Omental fat pad (tissue), 4 donors: ENCODE results near the gene ST6GALNAC6. TPM values are rescaled to one million over a fixed set of nuclear protein-coding genes. Genes with fewer than 3 reads are reported as not detected.

Experiments used
- ATAC-seq: fragments of 150-250 bp; one replicate; pipeline ENCODE4 v1.9.1; 2016; ENCODE audit warnings: mild to moderate bottlenecking, moderate library complexity; ENCODE audit not compliant: low FRiP score
- DNase-seq: peaks from one replicate; pipeline ENCODE4 v3.0.0-alpha.2; 2019; ENCODE audit warnings: low spot score
- CTCF ChIP-seq, 3 donors: fragments of 450-650 bp; IDR thresholded peaks; one replicate each; pipeline ENCODE4 v1.5.1; 2016 to 2017; ENCODE audit warnings: antibody characterized with exemption in 3 of 3, mild to moderate bottlenecking in 3 of 3, moderate library complexity in 2 of 3
- total RNA-seq, 4 donors: library from RNA; depleted of rRNA; stranded (reverse); fragments of >200 nt; gene quantifications; one replicate each; pipeline ENCODE4 v1.1.0, GENCODE V29; 2016

Gene ST6GALNAC6
- 100 to 1,000 TPM; 138 to 213 (median 155) TPM for total RNA-seq

- DNase-seq (no peak), ATAC-seq (peak; percentile 71)
- TF ChIP-seq CTCF (IDR thresholded peaks at IDR 0.05): no peak
These were observed at the start of gene ST6GALNAC6 for GRCh38 chr9:127899128-127899943. TSS of gene ST6GALNAC6 (minus strand) at chr9:127899603. CDS start at chr9:127897981, 1,622 bp downstream.

- TF ChIP-seq CTCF (IDR thresholded peaks at IDR 0.05): no peak
- DNase-seq (no peak), ATAC-seq (no peak)
These were observed 48.7 kb upstream of the ST6GALNAC6 start for GRCh38 chr9:127947841-127948710.

- no peak for TF ChIP-seq CTCF (IDR thresholded peaks at IDR 0.05)
- ATAC-seq: no peak
- DNase-seq: no peak
These were observed 47.3 kb upstream of the ST6GALNAC6 start for GRCh38 chr9:127946728-127947127.

GRCh38 chr9:127945942-127946341, 46.5 kb upstream of the ST6GALNAC6 start:
- no peak for DNase-seq
- ATAC-seq: no peak
- TF ChIP-seq CTCF (IDR thresholded peaks at IDR 0.05): no peak

GRCh38 chr9:127945338-127945737, 45.9 kb upstream of the ST6GALNAC6 start:
- no peak for TF ChIP-seq CTCF (IDR thresholded peaks at IDR 0.05)
- DNase-seq: no peak
- ATAC-seq: no peak

- no peak for ATAC-seq
- DNase-seq: no peak
- no peak for TF ChIP-seq CTCF (IDR thresholded peaks at IDR 0.05)
These were observed 45.3 kb upstream of the ST6GALNAC6 start for GRCh38 chr9:127944586-127945218.
